Astrocyte (in vitro differentiated cells and primary cell): ENCODE measurements around the gene RFX1. TPM values are rescaled to one million over a fixed set of nuclear protein-coding genes. Genes with fewer than 3 reads are reported as not detected.

ENCODE experiments used
- DNase-seq: peaks from one replicate; pipeline ENCODE4 v3.0.0-alpha.2; 2010; ENCODE audit warnings: low read depth
- FAIRE-seq: peaks from 2 replicates; lab custom pipeline; 2011; peaks lifted over from hg19 to GRCh38; lab: Jason Lieb, UNC
- H2AFZ ChIP-seq: 2 replicates; pipeline ENCODE4 v1.6.0; 2012; ENCODE audit warnings: low read depth, low read length, inconsistent platforms
- H3K27ac ChIP-seq: 2 replicates; pipeline ENCODE4 v1.5.1; 2011; ENCODE audit warnings: low read depth, low read length, inconsistent platforms
- H3K27me3 ChIP-seq: 2 replicates; pipeline ENCODE4 v1.6.0; 2011; ENCODE audit warnings: low read length, inconsistent platforms; ENCODE audit not compliant: insufficient read depth
- H3K36me3 ChIP-seq: 2 replicates; pipeline ENCODE4 v1.5.1; 2011; ENCODE audit warnings: low read length, inconsistent platforms; ENCODE audit not compliant: insufficient read depth
- H3K4me1 ChIP-seq: 2 replicates; pipeline ENCODE4 v1.5.1; 2011; ENCODE audit warnings: low read length, inconsistent platforms; ENCODE audit not compliant: insufficient read depth
- H3K4me2 ChIP-seq: 2 replicates; pipeline ENCODE4 v1.6.0; 2012; ENCODE audit warnings: low read length, inconsistent platforms
- H3K4me3 ChIP-seq: 2 replicates; pipeline ENCODE4 v1.5.1; 2011; ENCODE audit warnings: low read depth, mild to moderate bottlenecking, low read length, inconsistent platforms; ENCODE audit not compliant: insufficient read depth
- H3K79me2 ChIP-seq: 2 replicates; pipeline ENCODE4 v1.6.0; 2012; ENCODE audit warnings: mild to moderate bottlenecking, low read length, inconsistent platforms; ENCODE audit not compliant: insufficient read depth
- H3K9ac ChIP-seq: 2 replicates; pipeline ENCODE4 v1.6.0; 2012; ENCODE audit warnings: mild to moderate bottlenecking, low read length, inconsistent platforms
- H3K9me3 ChIP-seq: 2 replicates; pipeline ENCODE4 v1.5.1; 2012; ENCODE audit warnings: low read depth, mild to moderate bottlenecking, low read length, inconsistent platforms; ENCODE audit not compliant: insufficient read depth
- H4K20me1 ChIP-seq: 2 replicates; pipeline ENCODE4 v1.6.0; 2012; ENCODE audit warnings: low read length, inconsistent platforms; ENCODE audit not compliant: insufficient read depth
- H3K27ac Mint-ChIP-seq: one replicate; pipeline ENCODE4 v1.8.0; 2021; ENCODE audit warnings: mild to moderate bottlenecking, mixed read lengths; ENCODE audit not compliant: unreplicated experiment
- H3K27me3 Mint-ChIP-seq: one replicate; pipeline ENCODE4 v1.8.0; 2021; ENCODE audit warnings: low read depth, mixed read lengths; ENCODE audit not compliant: unreplicated experiment
- H3K36me3 Mint-ChIP-seq: one replicate; pipeline ENCODE4 v1.8.0; 2021; ENCODE audit warnings: low read depth, mixed read lengths; ENCODE audit not compliant: unreplicated experiment
- H3K4me1 Mint-ChIP-seq: one replicate; pipeline ENCODE4 v1.8.0; 2021; ENCODE audit warnings: low read depth, mixed read lengths; ENCODE audit not compliant: unreplicated experiment
- H3K4me3 Mint-ChIP-seq: one replicate; pipeline ENCODE4 v1.8.0; 2021; ENCODE audit warnings: mild to moderate bottlenecking, moderate library complexity, mixed read lengths; ENCODE audit not compliant: unreplicated experiment
- H3K9me3 Mint-ChIP-seq: one replicate; pipeline ENCODE4 v1.8.0; 2021; ENCODE audit warnings: mild to moderate bottlenecking, mixed read lengths; ENCODE audit not compliant: unreplicated experiment
- CTCF ChIP-seq: IDR thresholded peaks from 2 replicates; pipeline ENCODE4 v1.5.1; 2011; ENCODE audit warnings: low read depth, mild to moderate bottlenecking, inconsistent platforms, low read length, moderate library complexity; ENCODE audit not compliant: insufficient read depth
- EZH2 ChIP-seq: IDR thresholded peaks from 2 replicates; pipeline ENCODE4 v1.6.1; 2012; ENCODE audit warnings: mild to moderate bottlenecking, low read length, inconsistent platforms; ENCODE audit not compliant: insufficient read depth
- total RNA-seq: library from RNA; stranded (reverse); gene quantifications from 2 replicates; pipeline ENCODE4 v1.2.1, GENCODE V29; 2021

The RFX1 gene
- total RNA-seq, 1 donor from 2014 or later, result 11.8 TPM

GRCh38 chr19:13997631-13997962 is 8.5 kb downstream of the RFX1 start:
- Histone ChIP-seq H2AFZ (no peak overlapping the region), H3K9ac (no peak overlapping the region), H3K36me3 (no peaks in the 10 kb centered on the region), H3K27me3 (no peaks in the 10 kb centered on the region), H3K27ac (no peak overlapping the region), H3K79me2 (peaks cover 19% of the 10 kb centered on the region), H3K4me3 (no peak overlapping the region), H3K4me2 (no peak overlapping the region), H3K4me1 (no peaks in the 10 kb centered on the region), H3K9me3 (peaks cover 9% of the 10 kb centered on the region), H4K20me1 (peaks cover 17% of the 10 kb centered on the region)
- Mint-ChIP-seq H3K9me3 (no peaks in the 10 kb centered on the region), H3K4me1 (no peaks in the 10 kb centered on the region), H3K36me3 (peaks cover 21% of the 10 kb centered on the region), H3K27ac (no peak overlapping the region), H3K27me3 (no peaks in the 10 kb centered on the region), H3K4me3 (no peak overlapping the region)
- no peak for DNase-seq
- no peak for FAIRE-seq
- TF ChIP-seq CTCF (no peak), EZH2 (no peak)

GRCh38 chr19:13996928-13997630 is 9.0 kb downstream of the RFX1 start:
- no peaks in the 10 kb centered on the region for H3K36me3 ChIP-seq
- Mint-ChIP-seq H3K4me3 (no peak overlapping the region), H3K27me3 (no peaks in the 10 kb centered on the region)

More at GRCh38 chr19:13996928-13997630, 9.0 kb downstream of the RFX1 start:
- Histone ChIP-seq H4K20me1 (peaks cover 19% of the 10 kb centered on the region), H3K79me2 (peaks cover 19% of the 10 kb centered on the region), H3K4me3 (no peak overlapping the region), H2AFZ (no peak overlapping the region), H3K4me2 (no peak overlapping the region), H3K27me3 (no peaks in the 10 kb centered on the region), H3K9ac (no peak overlapping the region), H3K27ac (no peak overlapping the region), H3K4me1 (no peaks in the 10 kb centered on the region), H3K9me3 (peaks cover 9% of the 10 kb centered on the region)
- TF ChIP-seq CTCF (no peak), EZH2 (no peak)
- peaks cover 24% of the 10 kb centered on the region for H3K36me3 Mint-ChIP-seq
- no peaks in the 10 kb centered on the region for H3K4me1 Mint-ChIP-seq
- no peaks in the 10 kb centered on the region for H3K9me3 Mint-ChIP-seq
- no peak for FAIRE-seq
- DNase-seq, result no peak
- H3K27ac Mint-ChIP-seq, result no peak overlapping the region
